ENCODE data around the gene TAF1B.
"Not testable (repeated sequence)": the region's sequence is repeated elsewhere in the genome, so short reads cannot be mapped to it uniquely, and the experiment has no call there.

Gene TAF1B

DNA sequence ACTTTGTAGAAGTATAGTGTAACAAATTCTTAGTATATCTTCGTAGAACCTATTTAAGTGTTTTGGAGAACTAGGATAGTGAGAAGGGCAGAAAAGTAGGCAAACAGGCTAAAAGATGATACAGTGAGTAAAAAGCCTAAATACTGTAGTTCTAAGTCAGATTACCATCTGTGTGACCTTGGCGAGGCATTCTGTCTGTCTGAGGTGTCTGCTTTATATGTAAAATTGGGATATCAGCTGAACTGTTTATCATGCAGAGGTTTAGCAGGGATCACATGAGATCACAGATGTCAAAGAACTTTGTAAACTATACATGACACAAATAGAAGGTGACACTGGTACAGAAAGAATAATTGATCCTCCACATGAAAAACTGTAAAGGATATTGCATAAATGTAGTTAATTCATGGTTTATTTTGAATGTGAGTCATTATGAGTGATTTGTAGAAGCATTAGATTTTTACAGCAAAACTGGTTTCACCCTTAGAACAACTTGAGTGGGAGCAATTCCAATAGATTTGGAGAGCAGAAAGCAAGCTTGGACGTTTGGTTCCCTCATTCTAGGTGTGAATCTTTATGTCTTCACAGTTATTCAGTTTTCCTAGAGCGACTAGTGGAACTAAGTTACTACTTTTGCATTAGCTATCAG, 41.9 kb downstream of the TAF1B start:
- no peak for DNase-seq

DNA sequence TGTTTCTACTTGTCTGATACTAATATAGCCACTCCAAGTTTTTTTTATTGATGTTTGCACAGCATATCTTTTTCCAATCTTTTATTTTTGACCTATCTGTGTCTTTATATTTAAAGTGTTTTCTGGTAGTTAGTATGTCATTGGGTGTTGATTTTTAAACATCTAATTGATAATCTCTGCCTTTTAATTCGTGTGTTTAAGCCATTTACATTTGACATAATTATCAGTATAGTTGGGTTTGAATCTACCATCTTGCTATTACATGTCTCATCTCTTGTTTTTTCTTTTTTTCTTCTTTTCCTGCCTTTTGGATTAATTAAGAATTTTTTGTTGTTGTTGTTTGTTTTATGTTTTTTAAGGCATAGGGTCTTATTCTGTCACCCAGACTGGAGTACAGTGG, 44.2 kb downstream of the TAF1B start:
- no peak for DNase-seq

DNA sequence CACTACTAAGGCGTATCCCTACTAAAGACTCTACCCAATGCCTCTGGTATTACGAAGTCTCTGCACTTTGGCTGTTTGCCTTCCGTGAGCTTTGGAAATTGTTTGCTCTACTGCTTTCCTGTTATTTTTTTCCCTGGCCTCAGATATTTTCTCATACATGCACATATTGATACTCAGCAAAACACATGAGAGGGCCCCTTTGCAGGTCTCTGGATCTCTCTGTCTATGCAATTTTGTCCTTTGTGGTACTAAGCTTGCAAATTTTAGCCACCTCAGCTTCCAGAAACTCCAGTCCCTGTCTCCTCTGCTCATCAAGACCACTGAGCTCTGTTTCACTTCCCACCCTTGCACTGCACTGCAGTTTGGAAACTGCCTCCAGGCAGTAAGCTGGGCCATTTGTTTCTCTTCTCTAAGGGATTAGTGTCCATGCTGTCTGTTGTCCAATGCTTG, 46.6 kb downstream of the TAF1B start:
- DNase-seq, result no peak

DNA sequence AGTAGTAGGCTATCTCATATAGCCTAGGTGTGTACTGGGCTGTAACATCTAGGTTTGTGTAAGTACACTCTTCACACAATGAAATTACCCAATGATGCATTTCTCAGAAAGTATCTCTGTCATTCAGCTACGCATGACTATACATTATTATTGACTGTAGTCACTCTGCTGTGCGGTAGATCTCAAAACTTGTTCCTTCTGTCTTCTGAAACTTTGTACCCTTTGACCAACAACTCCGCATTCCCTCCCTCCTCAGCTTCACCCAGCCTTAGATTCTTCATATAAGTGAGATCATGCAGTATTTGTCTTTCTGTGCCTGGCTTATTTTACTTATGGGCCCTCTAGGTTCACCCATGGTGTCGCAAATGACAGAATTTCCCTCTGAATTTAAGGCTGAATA, 49.0 kb downstream of the TAF1B start:
- DNase-seq, result no peak

DNA sequence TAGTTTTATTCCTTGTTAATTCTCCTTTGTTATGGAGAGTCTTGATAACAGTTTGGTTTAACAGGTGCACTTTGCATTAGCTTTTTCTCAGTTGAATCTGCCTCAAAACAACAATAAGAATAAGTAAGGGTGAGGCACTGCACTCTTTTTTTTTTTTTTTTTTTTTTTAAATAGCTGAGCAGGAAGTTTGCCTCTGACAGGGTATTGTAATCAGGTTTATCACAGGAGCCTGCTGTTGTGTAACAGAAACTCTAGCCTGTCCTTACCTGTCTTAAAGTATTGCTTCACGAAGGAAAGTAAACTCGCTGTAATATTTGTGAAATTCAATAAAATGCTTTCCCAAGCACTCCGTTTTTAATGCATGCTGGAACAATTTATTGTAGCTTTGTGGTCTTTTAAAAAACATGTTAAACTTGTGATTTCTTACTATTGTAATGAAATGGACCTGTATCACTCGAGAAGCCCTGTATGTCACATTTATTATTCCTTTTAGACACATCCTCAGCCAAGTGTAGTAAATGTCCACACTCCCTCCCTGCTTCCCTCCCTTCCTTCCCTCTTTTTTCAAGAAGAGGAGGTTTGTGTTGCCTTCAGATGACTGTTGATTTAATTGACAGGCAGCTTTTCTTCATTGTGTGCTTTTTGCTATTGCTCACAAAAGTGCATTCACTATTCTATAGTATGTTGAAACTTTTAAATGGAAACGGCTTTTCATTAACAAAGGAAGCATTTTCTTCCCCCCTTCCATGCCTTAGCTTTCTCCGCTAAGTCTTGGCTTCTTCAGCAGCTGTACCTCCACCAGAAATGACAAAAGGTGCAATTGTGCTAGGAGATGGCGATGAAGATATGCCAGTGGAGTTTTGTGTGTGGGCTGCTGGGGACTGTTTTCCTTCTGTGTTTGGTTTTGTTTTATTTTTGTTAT, 52.7 kb downstream of the TAF1B start:
- DNase-seq, result no peak

DNA sequence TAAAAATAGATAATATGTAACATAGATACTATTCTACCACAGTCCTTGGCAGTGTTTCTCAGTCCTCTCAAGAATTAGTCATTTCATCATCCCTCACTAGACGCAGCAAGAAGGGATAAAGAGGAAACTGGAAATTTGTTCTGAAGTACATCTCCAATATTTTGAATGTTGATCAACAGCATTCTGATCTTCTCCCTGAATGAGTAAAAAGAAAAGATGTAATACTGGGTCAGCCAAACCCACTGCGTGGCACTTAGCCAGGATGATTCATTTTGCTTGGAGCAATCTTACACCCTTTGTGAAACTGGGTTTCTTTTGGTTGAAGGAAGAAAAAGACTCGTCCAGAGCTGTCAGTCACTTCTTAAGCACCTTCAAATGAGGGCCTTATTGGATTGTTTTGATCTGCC, 54.1 kb downstream of the TAF1B start:
- no peak for DNase-seq

DNA sequence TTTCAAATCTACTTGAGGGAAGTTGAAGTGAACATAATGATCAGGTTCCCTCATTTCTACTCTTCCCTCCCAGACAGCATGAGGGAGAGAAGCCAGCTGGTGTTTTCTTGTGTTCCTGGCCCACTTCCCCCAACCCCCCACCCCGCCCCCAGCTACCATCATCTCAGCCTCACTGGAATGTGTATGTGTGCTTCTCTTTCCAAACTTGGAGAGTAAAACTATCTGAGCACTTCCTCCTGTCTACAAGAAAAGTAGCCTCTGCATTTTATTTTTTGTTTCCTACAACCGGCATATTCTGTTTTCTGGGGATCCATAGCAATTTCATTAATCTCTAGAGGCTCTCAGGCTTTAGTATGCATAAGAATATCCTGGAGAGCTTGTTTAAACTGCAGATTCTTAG, 54.6 kb downstream of the TAF1B start:
- no peak for DNase-seq

DNA sequence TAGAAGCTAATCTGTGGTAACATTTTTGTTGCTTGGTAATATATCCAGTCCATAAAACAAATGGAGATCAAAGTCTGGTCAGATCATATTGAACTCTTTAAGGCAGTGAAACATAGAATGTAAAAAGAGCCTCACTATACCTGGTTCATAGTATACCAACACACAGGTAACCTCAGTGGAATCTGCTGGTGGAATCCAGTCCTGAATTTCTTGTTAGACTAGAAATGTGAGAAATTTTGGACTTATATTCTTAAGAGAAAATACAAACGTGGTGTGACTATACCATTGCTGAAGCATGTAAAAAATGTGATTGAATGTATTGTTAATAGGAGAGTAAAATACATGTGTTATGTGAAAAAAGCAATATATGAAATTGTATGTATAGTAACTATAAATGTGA, 62.1 kb downstream of the TAF1B start:
- DNase-seq, result no peak

DNA sequence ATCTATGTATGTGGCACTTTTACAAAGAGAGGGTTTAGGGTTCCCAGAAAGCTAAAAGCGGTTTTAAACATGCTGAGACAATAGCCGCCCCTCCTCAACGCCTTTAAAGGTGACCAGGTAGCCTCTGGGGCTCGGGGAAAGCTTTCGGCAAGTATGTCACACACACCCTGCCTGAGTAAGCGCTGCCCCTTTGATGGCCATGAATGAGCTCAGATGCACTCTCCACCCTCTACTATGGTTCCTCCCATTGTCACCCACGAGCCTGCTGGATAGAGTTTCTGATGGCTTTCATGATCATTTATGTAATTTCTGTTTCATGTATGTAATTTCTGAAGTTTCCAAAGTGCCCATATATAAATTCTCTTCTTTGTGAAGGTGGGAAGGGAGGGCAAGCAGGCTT, 64.1 kb downstream of the TAF1B start:
- no peak for DNase-seq

DNA sequence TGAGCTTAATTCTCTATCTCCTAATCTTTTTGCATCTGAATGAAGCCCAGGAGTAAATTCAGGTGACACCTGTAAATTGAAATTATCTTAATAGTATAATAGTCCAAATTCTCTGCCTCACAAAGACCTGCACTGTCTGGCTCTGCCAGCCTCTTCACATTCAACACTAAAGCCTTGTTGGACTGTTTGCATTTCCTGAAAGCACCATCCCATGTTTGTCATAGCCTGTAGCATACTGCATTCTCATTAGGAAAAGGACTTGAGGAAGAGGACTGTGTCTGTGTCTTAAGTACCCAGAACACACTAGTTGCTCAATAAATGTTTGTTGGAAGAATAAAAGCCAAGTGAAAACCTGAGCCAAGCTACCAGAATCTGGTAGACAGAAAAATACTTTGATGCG, 65.4 kb downstream of the TAF1B start:
- no peak for DNase-seq

DNA sequence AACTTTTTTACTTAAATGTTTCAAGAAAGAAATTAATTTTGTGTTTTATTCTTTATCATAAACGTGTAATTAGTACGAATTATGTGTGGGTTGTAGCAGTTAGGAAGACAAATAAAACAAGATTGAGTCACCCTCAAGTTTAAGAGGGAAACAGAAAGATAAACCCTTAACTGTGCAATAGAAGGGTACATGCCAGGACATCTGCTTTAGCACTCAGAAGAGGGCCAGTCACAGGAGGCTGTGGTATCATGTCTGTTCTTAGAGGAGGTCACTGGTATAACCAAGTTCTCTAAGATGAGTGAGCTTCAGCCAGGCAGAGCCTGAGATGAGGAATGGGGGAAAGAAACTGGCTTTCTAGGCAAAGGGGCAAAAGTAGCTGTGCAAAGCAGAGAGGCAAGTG, 65.8 kb downstream of the TAF1B start:
- DNase-seq, result no peak

DNA sequence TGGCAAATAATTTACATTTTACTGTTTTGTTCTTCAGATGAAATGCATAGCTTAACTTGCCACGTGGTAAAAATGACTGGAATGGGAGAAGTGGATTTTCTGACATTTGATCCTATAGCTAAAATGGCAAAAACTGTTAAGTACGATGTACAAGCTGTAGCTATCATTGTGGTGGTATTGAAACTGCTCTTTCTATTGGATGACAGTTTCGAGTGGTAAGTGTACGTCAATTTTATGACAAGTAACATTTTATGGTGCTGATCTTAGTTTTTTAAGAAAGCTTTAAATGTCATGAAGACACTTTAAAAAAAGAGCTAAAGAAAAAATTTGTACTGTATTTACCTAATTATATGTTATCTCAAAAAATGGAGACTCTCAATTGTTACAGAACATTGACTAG, 67.4 kb downstream of the TAF1B start:
- DNase-seq, result no peak

DNA sequence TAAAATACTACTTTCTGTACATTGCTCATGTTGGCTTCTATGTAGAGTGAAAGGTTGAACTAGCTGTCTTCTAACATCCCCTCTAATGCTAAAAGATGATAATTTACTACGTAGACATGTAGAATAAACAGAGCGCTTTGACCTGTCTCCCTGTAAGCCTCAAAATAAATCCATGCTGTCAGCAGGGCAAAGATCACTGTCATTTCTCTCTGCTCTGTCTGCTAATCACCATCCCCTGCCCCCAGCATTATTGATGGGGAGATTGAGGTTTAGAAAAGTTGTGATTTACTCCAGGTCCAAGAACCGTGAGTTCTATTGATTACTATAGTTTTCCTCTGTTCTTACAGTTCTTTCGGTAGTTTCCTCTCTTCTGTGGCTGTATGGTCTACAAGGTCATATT, 69.2 kb downstream of the TAF1B start:
- DNase-seq, result no peak

DNA sequence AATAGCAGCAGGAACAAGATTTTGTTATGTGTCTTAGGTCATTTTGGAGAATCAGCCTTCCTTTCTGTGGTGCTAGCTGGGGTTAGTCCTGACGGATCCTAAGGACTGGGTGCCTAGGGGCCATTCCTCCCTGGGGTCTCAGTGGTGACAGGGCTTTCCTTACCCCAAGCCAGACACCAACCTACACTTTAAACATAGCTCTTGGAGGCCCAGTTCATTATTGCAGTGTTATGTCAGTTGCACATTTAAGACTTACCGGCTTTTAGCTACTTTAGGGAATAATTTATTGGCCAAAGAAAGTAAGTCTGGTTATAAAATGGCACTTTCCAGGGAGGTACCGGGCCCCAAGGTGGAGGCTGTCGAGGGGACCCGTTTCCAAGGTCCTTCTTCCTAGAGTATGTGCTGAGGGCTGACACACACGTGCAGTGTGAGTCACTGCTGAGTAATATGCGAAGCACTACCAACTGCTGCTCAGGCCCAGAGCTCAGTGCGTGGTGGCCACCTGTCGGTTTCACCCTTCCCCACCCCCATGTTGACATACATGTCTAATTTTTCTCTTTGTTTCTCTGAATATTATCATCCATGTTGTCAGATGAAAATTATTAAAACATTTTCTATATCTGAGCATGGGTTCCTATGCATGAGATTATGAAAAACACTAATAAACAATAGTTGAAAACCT, 71.3 kb downstream of the TAF1B start:
- DNase-seq, result no peak

DNA sequence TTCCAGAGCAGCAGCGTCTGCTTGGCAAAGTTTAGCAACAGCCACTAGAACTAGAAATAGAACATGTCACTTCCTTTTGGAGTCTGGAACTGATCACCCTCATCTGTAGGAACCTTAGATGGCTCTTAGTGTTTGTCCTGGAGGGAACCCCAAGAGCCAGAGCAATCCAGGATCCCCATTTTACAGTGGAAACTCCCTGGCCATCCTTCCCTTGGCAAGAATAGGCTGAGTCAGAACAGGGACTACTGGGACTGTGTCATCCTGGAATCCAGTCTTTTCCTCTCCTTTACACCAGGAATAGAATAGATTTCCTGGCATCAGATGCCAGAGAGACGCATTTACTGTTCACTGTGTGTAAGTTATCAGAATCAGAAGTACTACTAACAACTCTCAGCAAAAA, 75.0 kb downstream of the TAF1B start:
- no peak for DNase-seq

DNA sequence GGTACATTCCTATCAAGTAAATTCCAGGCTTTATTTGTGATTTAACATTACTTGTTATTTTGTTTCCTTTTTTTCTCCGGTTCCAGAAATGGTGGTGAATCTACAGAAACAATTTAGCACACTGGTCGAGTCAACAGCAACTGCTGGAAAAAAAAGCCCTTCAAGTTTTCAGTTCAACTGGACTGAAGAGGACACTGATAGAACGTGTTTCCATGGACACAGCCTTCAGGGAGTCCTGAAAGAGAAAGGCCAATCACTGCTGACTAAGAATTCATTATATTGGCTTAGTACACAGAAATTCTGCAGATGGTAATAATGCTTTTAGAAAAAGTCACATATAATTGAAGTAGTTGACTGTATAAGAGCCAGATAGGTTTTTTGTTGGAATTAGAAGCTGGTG, 76.2 kb downstream of the TAF1B start:
- DNase-seq, result no peak

DNA sequence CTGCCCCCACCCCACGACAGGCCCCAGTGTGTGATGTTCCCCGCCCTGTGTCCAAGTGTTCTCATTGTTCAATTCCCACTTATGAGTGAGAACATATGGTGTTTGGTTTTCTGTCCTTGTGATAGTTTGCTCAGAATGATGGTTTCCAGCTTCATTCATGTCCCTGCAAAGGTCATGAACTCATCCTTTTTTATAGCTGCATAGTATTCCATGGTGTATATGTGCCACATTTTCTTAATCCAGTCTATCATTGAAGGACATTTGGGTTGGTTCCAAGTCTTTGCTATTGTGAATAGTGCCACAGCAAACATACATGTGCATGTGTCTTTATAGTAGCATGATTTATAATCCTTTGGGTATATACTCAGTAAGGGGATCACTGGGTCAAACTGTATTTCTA, 83.7 kb downstream of the TAF1B start:
- DNase-seq, result not testable (repeated sequence)

DNA sequence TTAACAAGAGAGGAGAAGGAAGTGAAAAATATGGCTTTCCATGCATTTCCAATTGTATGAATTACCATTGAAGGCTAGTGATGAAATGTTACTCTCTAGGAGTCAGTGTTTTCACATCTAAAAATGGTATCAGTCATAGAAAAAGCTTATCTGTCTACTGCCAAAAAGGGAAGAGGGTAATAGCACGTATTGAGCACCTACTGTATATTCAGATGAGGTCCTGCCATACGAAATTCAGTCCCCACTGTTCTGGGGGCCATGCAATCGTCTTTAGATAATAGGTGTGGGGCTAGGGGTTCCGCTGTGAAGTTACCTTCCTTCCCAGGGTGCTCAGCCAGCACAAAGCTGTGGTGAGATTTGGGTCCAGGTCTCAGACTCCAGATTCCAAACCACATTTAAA, 94.0 kb downstream of the TAF1B start:
- DNase-seq, result no peak

DNA sequence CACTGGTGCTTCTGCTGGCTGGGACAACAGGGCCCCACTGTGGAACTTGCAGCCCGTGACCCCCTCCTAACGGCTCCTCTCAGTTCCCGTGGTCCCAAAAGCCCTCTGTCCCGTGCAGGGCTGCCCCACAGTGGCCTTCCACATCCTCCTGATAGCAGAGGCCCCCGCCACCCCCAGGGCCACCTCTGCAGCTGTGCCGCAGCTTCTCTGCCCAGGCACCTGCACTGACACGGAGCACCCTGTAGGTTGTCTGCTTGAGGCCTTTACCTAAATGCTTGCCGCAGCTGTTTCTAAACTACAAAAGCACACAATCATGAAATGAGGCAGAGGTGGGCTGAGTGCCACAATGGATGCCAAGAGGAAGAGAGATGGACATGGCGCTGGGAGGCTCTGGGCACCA, 94.7 kb downstream of the TAF1B start:
- DNase-seq, result no peak

DNA sequence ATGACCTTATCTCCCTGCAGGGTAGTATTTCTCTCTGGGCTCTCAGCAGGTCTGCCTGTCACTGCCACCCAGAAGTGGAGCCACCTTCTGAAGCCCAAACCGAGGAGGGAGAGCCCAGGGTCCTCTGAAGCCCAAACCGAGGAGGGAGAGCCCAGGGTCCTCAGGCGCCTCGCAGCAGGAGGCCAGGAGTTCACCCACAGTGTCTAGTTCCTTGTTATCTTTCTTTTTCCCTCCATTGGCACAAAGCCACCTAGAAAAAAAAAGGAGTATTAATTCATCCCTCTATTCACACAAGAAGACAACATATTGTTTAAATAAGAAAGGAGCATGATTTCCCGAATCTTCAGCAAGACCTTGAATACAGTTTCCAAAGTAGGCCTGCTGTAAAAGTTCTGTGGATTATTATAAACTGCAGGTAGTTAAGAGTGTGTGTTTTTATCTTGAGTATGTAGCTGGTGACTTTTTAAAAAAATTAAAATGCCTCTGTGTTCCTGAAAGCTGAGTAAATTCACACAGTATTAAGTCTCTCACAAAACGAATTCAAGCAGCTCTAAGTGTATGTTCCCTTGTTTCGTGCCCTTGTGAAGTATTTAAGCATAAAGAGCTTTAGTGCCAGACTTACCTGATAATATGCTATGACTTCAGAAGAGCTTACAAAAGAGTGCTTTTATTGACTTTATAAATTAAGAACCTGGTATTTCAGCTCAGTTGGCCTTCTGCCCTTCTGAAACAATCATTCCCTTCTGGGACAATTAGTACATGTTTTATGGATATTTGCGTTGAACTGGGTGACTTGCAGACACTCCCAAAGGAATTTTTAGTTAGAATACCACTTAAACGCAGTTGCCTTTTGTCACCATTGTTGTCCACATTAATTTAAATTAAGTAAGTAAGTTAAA, 96.6 kb downstream of the TAF1B start:
- no peak for DNase-seq

DNA sequence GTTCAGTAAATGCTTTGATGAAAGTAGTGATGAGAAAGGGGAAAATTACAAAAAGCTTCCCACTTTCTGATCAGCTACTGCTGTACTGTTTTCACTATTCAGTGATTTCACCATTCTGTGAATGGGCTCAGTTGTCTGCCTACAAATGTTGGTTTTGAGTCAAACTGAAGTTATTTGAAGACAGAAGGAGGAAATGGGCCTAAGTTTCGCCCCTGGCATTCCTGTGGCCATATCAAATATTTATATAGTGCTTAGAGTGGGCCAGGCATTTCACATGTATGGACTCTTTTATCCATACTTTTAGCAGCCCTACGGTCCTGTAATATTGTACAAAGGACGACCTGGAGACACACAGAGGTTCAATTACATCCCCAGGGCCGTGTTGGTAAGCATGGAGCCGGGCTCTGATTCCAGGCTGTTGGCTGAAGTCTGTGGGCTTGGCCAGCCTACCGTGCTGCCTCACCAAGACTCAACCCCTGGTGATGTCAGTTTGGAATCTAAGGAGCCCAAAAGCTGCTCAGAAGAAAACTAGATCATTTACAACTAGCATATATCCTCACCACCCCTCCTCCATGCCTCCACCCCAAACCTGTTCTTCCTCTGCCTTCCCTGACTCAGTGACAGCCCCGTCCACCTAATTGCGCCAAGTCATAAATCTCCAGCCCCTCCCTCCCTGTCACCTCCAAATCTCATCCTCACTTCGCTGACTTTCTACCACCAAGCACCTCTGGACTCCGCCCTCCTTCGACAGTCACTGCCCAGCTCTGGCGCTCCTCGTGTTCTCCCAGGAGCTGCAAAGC, 98.1 kb downstream of the TAF1B start:
- no peak for DNase-seq

DNA sequence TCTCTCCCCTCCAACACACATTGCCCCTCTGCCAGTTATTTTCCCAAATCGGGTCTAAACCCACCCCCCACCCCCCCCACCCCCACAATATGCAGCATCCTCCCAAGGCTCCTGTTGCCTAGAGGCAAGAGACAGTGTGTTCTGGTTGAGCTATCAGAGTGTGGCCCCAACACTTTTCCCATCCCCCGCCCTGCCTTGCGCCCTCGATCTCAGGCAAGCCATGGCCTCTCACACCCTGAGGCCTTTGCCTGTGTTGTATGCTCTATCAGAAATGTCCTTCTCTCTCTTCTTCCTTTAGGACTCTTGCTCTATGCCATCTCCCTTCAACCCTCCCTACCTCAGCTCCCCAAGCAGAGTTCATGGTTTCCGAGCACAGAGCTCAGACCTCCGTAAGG, 98.7 kb downstream of the TAF1B start:
- DNase-seq, result no peak
